ENCODE data around the gene GLCCI1.
"Not testable (repeated sequence)": the region's sequence is repeated elsewhere in the genome, so short reads cannot be mapped to it uniquely, and the experiment has no call there.

Gene GLCCI1

GRCh38 chr7:8058852-8059251 is 90.3 kb downstream of the GLCCI1 start:
- no peak for TF ChIP-seq ESRRG (CRISPR knock-in tag; IDR thresholded peaks at IDR 0.05)
- TF ChIP-seq CSRNP3 (CRISPR knock-in tag; IDR thresholded peaks at IDR 0.05) = no peak
- TF ChIP-seq PPARA (CRISPR knock-in tag; IDR thresholded peaks at IDR 0.05; ENCODE audit: borderline replicate concordance) = no peak
- no peak for TF ChIP-seq ARNTL (CRISPR knock-in tag; IDR thresholded peaks at IDR 0.05; ENCODE audit: borderline replicate concordance, low read depth)
- TF ChIP-seq ZNF8 (CRISPR knock-in tag; IDR thresholded peaks at IDR 0.05) = no peak
- TF ChIP-seq RARB (CRISPR knock-in tag; IDR thresholded peaks at IDR 0.05) = no peak
- no peak for TF ChIP-seq ZNF70 (CRISPR knock-in tag; IDR thresholded peaks at IDR 0.05)
- no peak for TF ChIP-seq BACH2 (CRISPR knock-in tag; IDR thresholded peaks at IDR 0.05; ENCODE audit: borderline replicate concordance)
- no peak for TF ChIP-seq GLIS3 (CRISPR knock-in tag; IDR thresholded peaks at IDR 0.05)
- no peak for TF ChIP-seq TCF4 (CRISPR knock-in tag; IDR thresholded peaks at IDR 0.05; ENCODE audit: borderline replicate concordance)
- no peak for TF ChIP-seq SNAI2 (CRISPR knock-in tag; IDR thresholded peaks at IDR 0.05)
- TF ChIP-seq CSDC2 (CRISPR knock-in tag; IDR thresholded peaks at IDR 0.05) = no peak
- no peak for TF ChIP-seq TOX (CRISPR knock-in tag; IDR thresholded peaks at IDR 0.05; ENCODE audit: borderline replicate concordance)
- no peak for TF ChIP-seq POU6F1 (CRISPR knock-in tag; IDR thresholded peaks at IDR 0.05; ENCODE audit: borderline replicate concordance, low read depth)
- TF ChIP-seq TSHZ2 (CRISPR knock-in tag; IDR thresholded peaks at IDR 0.05) = no peak
- TF ChIP-seq ISL1 (CRISPR knock-in tag; IDR thresholded peaks at IDR 0.05) = no peak
- no peak for ATAC-seq

GRCh38 chr7:8060241-8060640 is 91.6 kb downstream of the GLCCI1 start:
- ATAC-seq = no peak
- TF ChIP-seq TCF4 (CRISPR knock-in tag; IDR thresholded peaks at IDR 0.05; ENCODE audit: borderline replicate concordance) (no peak), POU6F1 (CRISPR knock-in tag; IDR thresholded peaks at IDR 0.05; ENCODE audit: borderline replicate concordance, low read depth) (no peak), ZFP30 (CRISPR knock-in tag; IDR thresholded peaks at IDR 0.05) (no peak), BACH2 (CRISPR knock-in tag; IDR thresholded peaks at IDR 0.05; ENCODE audit: borderline replicate concordance) (no peak), SNAI2 (CRISPR knock-in tag; IDR thresholded peaks at IDR 0.05) (no peak), TSHZ2 (CRISPR knock-in tag; IDR thresholded peaks at IDR 0.05) (no peak), GLIS3 (CRISPR knock-in tag; IDR thresholded peaks at IDR 0.05) (no peak), ARNTL (CRISPR knock-in tag; IDR thresholded peaks at IDR 0.05; ENCODE audit: borderline replicate concordance, low read depth) (no peak), PPARA (CRISPR knock-in tag; IDR thresholded peaks at IDR 0.05; ENCODE audit: borderline replicate concordance) (no peak), ZNF565 (CRISPR knock-in tag; conservative IDR thresholded peaks at IDR 0.05; ENCODE audit: low read depth) (no peak), OSR1 (CRISPR knock-in tag; IDR thresholded peaks at IDR 0.05) (no peak), CSRNP3 (CRISPR knock-in tag; IDR thresholded peaks at IDR 0.05) (no peak), ISL1 (CRISPR knock-in tag; IDR thresholded peaks at IDR 0.05) (no peak)

GRCh38 chr7:8063300-8063699 is 94.7 kb downstream of the GLCCI1 start:
- not testable (repeated sequence) for ATAC-seq

Data from SK-N-SH treated with all-trans-retinoic acid at 6 μM for 48 hours (cell line).